Esophagus mucosa (tissue), 1 donor: Measurements from ENCODE around the gene PLPPR4. TPM values are rescaled to one million over a fixed set of nuclear protein-coding genes. Genes with fewer than 3 reads are reported as not detected.
"Not testable (repeated sequence)": the region's sequence is repeated elsewhere in the genome, so short reads cannot be mapped to it uniquely, and the experiment has no call there.

Experiments used
- ATAC-seq: fragments of 200-7000 bp; cut with Tn5 transposase; one replicate; pipeline ENCODE4 v1.9.1; 2020
- total RNA-seq: library from RNA; stranded (reverse); gene quantifications from one replicate; pipeline ENCODE4 v1.2.4, GENCODE V29; 2023
- donor health status: DM: yes; HTN: yes; CAD: no.

The PLPPR4 gene, protein sequence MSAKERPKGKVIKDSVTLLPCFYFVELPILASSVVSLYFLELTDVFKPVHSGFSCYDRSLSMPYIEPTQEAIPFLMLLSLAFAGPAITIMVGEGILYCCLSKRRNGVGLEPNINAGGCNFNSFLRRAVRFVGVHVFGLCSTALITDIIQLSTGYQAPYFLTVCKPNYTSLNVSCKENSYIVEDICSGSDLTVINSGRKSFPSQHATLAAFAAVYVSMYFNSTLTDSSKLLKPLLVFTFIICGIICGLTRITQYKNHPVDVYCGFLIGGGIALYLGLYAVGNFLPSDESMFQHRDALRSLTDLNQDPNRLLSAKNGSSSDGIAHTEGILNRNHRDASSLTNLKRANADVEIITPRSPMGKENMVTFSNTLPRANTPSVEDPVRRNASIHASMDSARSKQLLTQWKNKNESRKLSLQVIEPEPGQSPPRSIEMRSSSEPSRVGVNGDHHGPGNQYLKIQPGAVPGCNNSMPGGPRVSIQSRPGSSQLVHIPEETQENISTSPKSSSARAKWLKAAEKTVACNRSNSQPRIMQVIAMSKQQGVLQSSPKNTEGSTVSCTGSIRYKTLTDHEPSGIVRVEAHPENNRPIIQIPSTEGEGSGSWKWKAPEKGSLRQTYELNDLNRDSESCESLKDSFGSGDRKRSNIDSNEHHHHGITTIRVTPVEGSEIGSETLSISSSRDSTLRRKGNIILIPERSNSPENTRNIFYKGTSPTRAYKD
- 0.20 TPM for total RNA-seq

DNA sequence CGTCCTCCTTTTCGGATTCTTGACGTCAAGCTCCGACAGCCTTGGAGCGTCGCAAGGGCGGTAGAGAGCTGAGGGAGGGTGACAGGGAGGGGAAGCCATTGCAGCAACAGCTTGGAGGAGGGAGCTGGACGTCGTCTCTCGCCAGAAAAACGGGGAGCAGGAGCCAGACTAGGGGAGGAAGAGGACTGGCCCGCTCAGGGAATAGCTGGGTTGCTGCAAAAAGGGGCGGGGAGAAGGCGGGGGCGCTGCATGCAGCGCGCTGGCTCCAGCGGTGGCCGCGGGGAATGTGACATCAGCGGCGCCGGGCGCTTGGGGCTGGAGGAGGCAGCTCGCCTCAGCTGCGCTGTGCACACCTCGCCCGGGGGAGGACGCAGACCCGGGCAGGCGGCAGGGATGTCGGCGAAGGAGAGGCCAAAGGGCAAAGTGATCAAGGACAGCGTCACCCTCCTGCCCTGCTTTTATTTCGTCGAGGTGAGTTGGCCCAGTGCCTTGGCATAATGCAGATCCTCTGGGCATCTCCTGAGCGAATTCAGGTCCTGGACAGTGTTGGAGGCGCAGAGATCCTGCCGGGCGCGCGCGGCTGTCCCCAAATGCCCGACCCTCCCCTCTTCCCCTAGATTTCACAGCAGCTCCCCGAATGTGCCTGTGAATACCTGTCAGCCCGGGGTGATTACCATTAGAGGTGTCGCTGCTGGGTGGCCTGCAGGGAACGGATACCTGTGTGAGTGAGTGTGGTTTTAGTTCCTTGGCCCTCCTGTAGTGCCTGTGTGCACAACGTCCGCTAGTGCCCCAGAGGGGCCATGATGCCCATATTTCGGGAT is at the start of gene PLPPR4:
Gene PLPPR4, plus strand, starts transcription at position 292 of the 821 bp plus-strand sequence. Its CDS starts 102 bp downstream, at position 394.
- peak; percentile 53 for ATAC-seq

DNA sequence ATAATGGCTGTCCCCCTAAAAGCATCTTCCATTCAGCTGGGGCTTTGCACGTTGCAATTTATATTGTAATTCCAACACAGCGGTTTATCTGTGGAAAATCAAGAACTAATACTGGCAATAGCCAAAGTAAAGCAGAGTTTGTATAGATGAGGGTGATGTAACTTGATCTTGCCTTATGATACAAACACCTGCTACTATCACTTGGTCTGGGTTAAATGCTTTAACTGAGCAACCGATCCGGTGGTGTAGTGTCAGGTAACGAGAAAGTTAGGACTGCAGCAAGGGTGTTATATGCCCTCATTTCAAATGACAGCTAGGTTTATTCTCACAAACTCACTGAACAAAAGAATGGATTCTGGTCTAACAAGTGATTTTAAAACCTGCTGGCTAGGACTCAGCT is 47.3 kb upstream of the PLPPR4 start:
- no peak for ATAC-seq

DNA sequence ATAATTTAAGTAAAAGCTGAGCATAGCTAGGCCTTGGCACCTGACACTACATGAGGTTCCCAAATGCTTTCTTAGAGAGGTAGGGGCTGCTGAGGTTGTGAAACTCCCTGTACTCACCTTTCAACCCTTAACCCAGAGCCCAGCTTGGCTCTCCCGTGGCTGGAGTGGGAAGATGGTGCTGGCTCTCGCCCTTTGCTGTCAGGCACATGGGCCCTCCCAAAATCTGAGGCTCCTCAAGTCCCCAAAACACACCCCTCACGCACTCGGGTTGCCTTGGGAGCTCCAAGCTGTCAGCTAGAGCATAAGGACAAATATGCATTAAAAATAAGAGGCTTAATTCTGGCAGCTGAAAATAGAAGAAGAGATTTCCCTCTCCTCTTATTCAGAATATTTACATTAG is 46.7 kb upstream of the PLPPR4 start:
- no peak for ATAC-seq

DNA sequence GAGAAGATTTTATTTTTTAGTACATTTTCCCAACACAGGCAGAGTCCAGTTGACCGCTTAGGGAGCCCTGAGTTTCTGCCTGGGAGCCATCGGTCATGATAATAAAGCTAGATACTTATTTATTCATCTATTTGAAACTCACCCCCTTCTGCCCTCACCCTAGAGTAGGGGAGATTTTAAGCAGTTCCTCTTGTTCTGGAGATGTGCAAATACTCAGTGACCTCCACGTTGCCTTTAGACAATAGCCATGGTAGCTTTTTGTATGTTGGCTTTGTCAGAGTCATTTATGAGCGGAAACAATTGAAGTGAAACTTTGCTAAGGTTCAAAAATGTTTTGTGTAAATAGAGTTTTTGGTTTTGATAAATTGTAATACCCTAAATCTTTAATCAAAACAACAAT is 45.7 kb upstream of the PLPPR4 start:
- no peak for ATAC-seq

DNA sequence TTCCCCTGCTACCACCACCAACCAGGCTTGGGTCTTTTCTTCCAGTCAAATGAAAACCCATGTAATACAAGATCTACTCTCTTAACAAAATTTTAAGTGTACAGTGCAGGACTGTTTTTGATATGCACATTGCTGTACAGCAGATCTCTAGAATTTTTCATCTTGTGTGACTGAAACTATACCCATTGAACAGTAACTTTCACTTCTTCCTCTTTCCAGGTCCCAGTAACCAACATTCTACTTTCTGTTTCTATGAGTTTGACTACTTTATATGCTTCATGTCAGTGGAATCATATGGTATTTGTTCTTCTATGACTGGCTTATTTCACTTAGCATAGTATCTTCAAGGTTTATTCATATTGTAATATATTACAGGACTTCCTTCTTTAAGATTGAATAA is 45.3 kb upstream of the PLPPR4 start:
- ATAC-seq = no peak

DNA sequence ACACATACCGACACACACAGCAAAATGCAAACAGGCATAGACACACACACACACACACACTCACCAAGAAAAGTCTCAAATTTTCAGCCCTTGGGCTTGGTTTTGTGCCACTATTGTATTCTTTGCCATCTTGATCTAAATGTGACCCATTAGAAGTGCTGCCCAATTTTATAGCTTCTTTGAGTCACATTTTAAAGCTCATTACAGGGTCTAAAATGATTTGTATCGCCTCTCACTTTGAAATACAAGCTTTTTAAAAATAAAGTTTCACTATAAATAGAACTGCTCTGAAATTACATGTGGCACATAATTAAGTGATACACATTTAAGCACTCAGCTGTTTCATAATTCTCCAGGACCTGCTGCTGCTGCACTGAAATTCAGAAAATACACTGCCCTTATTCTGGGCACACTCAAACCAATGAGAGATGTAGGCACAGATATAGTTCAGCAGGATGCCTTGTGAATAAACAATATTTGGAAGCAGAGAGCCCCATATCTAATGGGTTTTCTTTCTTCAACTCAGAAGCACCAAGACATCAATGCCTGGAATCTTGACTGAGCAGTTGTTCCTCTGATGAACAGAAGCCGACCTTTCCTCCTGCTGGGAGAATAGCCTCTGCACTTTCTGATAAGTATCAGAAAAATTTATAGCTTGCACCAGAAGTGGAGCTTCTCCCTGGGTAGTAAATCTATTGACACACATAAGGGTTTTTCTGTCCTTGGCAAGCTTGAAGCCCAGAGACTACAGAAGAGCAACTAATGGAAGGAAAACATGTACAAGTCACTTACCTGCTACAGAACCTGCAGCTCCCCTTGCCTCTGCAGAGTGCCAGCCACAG is 37.0 kb upstream of the PLPPR4 start:
- ATAC-seq = no peak

DNA sequence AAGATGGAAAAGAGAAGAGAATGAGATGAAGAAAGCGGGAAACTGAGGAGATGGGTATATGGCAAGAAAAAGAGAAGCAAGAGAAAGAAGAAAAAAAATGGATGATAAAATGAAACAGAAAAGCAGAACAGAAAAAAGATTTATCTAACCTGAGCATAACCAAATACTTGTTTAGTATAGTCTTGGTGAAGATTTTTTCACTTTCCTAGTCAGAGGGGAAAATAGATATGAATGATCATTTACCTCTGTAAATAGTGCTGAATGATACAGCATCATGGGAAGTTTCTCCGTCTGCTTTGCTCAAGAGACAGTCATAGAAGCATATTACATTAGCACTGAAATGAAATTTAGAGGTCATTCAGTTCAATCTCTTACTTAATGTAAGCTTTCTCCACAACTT is 36.1 kb upstream of the PLPPR4 start:
- ATAC-seq = no peak

DNA sequence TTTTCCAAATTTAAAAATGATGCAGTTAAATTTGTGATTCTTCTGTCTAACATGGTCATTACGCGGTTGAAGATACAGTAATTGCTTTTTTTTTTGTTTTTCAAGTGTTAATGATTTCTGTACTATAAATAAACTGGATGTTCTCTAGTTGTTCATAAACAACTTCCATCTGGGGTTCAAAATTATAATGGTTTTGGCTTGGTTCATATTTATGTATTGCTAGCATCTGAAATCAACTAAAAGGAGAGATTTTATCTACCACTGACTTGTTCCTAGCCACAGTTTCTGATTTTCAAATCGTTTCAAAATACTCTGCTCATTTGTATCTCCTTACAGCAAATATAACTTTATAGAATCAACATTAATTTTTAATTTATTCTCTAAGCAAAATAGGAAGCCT is 35.2 kb upstream of the PLPPR4 start:
- no peak for ATAC-seq

DNA sequence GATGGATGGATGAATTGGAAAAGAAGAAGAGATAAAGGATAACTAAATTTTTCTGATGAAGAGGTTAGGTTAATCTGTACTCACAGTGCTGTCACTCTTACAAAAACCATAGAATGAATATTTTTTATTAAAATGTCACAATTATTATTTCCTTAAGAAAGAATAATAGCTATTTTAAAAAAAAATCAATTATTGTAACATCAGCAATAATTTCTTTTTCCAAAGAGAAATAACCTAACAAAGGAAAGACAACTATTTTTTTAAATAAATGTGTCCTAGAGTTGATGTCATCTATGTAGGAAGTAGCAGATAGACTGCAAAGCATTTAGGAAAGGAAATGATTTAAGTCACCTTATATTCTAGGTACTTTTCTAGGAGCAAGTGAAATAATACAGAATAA is 33.6 kb upstream of the PLPPR4 start:
- no peak for ATAC-seq

DNA sequence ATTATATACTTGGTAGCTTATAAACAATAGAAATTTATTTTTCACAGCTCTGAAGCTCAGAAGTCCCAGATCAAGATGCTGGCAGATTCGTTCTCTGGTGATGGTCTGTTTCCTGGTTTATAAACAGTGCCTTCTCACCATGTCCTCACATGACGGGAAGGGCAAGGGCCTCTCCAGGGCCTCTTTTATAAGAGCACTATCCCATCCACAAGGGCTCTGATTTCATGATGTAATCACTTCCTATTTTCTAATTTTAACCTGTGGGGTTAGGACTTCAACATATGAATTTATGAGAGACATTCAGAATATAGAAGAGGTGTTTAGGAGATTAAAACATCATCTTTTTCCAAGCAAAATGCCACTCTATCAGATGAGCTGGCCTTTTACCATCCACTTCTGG is 32.1 kb upstream of the PLPPR4 start:
- no peak for ATAC-seq

DNA sequence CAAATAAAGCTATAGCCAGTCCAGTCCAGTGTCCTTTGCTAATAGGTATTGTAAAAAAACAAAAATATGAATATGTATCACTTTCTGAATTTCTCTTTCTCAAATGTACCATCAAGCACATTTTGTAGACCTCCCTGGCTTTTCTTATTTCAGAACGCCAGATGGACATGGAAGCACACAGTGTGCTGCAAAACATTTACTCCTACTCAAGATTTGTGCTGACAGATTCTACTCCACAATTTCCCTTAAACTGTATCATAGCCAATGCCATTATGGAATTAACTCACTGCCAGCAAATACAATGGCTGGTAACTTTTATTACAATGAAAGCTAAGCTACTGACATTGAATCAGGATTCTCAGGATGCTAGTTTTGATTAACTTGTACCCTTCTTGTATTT is 30.8 kb upstream of the PLPPR4 start:
- ATAC-seq = no peak

DNA sequence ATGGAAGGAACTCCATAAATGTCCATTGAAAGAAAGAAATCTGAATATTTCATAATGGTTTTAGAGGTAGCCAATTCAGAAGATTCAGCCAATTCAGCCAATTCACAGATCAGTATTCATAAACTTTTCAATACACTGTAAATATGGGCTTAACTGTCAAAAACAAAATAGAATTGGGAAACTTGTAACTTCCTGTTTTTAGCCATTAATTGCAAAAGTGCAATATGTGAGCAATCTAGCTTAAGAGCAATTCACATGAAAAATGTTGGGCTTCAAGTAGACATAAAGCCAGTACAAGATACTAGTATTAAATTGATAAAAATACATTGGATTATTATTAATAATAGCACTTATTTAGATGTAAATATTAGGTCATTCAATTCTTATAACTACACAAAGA is 27.5 kb upstream of the PLPPR4 start:
- no peak for ATAC-seq

DNA sequence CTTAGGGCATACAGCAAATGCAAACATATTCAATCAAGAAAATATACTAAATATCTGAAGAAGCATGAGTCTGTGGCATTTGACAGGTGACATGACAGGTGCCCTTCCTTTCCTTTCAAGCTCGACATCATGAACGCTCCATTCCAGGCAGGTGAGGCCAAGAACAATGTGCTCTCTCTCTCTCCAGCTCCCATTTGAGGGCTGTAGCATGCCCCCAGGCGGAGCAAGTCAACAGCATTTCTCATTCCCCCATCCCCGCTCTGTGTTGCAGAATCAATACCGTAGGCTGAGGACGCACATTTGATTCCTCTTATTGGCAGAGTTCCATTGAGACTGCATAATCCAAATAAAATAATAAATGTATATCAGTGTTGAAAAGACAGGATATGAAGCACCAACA is 24.6 kb upstream of the PLPPR4 start:
- ATAC-seq = no peak

DNA sequence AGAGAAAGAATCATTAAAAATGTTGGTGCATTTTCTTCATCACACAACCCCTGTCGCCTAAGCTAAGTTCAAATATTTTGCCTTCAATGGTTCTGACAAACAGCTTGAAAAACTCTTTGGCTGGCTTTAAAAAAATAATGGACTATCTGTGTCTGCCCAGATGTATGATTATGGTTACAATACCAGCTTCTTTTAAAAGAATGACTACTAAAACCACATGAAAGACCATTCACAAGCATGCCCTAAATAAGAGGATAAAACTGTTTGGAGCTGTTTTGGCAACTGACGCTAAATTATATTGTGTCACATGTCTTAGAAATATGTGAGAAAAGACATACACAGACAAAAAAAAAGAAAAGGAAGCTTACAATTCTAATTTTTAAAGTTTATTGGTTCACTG is 23.7 kb upstream of the PLPPR4 start:
- ATAC-seq = no peak

DNA sequence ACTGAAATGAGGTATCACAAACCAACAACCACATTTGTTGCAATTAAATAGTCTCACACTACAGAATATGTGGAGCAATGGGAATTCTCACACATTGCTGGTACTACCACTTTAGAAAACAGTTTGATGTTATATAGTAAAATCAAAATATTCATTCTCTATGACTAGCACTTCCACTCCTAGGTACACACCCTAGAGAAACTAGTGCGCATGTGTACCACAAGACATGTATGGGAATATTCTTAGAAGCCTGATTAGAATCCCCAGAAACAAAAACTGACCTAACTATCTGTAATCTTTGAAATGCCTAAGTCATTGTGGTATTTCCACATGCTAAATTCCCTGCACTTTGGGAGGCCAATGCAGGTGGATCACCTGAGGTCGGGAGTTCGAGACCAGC is 18.1 kb upstream of the PLPPR4 start:
- ATAC-seq = no peak

DNA sequence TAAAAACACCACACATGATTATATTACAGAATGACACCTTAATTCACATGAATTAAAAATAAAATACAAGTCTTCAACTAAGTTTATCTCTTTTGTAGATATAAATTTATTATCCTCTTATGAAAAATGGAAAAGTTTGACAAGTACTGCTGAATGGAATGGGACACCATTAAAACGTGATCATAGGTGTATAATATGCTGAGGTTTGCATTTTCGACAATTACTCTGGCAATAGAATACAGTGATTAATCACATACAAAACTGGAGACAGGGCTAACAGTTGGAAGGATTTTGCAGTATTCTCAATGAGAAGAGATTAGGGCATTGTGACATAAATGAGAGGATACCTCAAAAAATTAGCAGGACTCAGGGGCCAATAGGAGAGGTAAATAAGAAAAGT is 17.1 kb upstream of the PLPPR4 start:
- no peak for ATAC-seq

DNA sequence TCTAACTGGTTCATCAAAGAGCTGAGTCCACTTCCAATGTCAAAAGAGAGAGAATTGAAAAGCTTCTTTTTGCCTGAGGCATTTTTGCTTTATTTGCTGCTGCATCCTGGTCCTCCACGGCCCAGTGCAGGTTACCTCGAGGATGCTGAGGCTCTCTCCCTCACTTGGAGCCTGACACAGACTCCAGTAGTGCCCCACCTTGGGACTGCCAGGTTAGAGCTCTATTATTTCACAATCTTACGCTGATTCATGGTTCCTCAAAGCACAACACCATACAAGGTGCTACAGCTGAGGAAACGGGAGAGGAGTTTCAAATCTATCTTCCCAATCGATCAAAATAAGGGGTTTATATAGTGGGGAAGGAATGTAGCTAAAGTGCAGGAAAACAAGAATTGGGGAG is 13.6 kb upstream of the PLPPR4 start:
- ATAC-seq = no peak

DNA sequence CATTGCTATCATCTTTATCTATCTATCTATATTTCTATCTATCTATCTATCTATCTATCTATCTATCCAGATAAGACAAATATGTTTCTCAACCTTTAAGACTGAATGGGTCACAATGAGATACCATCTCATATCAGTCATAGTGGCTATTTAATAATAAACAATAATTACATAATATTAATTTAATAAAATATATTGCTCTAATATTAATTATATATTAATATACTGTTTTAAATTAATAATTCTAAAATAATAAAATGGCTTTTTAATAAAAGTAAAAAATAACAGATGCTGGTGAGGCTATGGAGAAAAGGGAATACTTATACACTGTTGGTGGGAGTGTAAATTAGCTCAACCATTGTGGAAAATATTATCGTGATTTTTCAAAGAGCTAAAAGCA is 13.0 kb upstream of the PLPPR4 start:
- no peak for ATAC-seq

DNA sequence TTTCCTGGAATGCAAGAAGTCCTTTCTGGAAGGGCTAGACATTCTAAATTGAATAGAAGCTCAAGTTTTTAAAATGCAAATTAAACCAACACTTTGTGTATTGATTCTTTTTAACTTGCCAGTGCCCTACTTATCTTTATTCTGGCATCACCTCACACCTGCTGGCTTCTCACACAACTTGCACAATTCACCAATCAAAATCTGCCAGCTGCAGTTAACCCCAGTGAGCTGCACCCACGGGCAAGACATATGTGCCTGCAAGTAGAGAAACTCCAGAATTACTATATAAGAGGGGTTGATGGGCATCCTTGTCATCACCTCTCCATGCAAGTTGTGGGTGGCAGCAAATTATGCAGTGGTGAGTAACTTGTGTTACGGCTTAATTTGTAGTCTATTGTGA is 11.7 kb upstream of the PLPPR4 start:
- ATAC-seq = no peak

DNA sequence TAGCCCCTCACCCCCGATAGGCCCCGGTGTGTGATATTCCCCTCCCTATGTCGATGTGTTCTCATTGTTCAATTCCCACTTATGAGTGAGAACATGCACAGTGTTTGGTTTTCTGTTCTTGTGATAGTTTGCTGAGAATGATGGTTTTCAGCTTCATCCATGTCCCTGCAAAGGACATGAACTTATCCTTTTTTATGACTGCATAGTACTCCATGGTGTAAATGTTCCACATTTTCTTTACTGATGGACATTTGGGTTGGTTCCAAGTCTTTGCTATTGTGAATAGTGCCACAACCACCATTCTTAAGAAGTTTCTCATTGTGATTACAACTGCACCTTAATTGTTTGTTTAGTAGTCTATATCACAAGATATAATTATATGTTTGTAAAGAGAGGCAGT is 3.9 kb upstream of the PLPPR4 start:
- ATAC-seq = not testable (repeated sequence)

DNA sequence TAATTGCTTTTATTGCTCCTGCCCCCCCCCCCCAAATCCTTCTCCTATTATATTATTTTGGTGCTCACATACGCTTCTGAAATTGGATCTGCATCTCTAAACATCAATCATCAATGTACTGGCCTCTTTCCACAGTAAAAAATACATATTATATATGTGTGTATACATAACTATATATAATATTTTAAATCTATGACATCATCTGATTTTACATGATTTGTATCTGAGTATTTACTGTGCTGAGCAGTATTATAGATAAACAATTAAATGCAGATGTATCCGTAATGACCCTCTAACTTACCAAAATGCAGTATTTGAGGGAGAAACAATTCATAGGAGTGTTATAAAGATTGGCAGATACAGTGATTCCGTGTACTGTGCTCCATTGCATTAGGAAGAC is 832 bp downstream of the PLPPR4 start:
- no peak for ATAC-seq

DNA sequence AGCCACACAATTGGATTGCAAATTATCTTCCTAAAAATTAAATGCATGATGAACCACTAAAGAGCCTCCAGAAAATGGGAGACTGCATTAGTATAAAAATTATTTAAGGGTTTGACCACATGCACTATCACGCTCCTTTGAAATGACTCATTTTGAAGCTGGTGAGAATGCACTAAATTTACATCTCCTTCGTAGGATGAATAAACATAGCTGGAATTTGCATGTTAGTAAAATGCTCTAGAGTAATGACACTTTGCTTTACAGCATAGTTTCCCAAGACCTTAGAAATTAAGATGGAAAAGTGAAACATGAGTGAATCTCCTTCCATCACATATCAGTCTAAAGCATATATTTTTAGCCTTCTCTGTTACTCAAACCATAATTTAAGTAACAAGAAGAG is 2.4 kb downstream of the PLPPR4 start:
- no peak for ATAC-seq

DNA sequence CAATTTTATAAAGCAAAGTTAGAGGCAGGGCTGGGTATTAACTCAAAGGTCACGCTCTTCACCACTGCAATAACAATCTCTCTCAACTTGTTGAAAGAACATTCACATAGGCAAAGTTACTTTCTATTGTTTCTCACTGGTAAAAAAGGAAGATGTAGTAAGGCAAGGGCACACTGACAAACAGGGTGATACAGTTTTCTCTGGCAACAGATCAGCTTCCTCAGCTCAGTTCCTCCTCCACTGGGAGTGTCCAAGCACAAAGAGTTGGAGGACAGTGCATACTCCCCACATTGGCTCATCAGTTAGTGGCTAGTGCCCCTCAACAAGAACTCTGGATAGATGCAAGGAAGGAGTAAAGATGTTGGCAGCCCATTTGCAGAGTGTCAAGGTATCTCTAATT is 3.7 kb downstream of the PLPPR4 start:
- ATAC-seq = no peak
